GM12872 (cell line): ENCODE measurements around the gene TNN.

Experiments used
- CTCF ChIP-seq: IDR thresholded peaks from 3 replicates; pipeline ENCODE4 v1.5.1; 2011; ENCODE audit warnings: low read depth, mild to moderate bottlenecking, low read length, moderate library complexity; ENCODE audit not compliant: insufficient read depth

TNN gene

GRCh38 chr1:175067362-175068106 lies at the start of gene TNN:
TSS of gene TNN (plus strand) at chr1:175067833. CDS start at chr1:175077419, 9,586 bp downstream.
- TF ChIP-seq CTCF, result no peak

GRCh38 chr1:175019524-175019923 lies 48.1 kb upstream of the TNN start:
- no peak for TF ChIP-seq CTCF

- TF ChIP-seq CTCF, result no peak
These were observed 44.4 kb upstream of the TNN start, which contains the start of gene MRPS14 for GRCh38 chr1:175023043-175023921. TSS of gene MRPS14 (minus strand) at chr1:175023425. CDS start at chr1:175023408, 17 bp downstream.

- TF ChIP-seq CTCF, result no peak
These were observed 42.9 kb upstream of the TNN start for GRCh38 chr1:175024773-175025172.

GRCh38 chr1:175033953-175034352 lies 33.7 kb upstream of the TNN start:
- no peak for TF ChIP-seq CTCF

- no peak for TF ChIP-seq CTCF
These were observed 32.9 kb upstream of the TNN start for GRCh38 chr1:175034775-175035174.

- TF ChIP-seq CTCF, result no peak
These were observed 31.8 kb upstream of the TNN start for GRCh38 chr1:175035865-175036264.
